Measurements from ENCODE around the gene SORL1-AS1.

The SORL1-AS1 gene

DNA sequence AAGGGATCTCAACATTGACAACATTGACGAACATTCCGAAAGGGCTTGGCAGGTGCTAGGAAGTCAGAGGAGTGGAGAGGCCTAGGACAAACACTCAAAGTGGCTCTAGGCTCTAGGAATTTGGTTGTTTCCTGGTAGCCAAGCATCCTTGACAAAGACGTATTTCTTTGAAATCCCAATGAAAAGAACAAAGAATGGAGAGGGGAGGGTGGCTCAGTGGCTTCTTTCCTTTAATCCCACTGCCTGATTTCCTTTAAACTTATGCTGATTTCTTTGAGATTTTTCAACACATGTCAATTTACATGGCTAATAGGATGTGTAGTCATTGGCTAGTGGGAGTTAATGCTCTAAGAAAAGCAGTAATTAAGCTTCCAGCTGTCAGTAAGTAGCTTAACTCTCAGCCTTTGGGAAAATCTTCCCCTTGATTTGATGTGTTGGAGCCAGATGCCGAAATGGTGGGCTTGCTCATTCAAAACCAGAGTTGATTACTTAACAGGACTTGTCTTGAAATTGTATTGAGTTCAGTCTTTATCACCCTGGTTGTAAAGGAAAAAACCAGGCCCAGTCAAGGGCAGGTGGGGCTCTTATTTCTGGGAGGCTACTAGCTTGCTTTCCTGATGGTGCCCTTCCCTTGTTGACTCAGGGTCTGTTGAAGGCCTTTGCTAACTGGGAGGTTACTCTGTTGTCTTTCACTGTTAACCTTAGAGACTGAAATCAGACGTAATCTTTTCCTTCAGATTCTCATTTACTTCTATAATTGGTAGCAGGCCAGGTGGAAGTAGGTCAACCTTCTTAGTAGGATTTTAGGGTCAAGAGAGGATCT, 44.6 kb upstream of the SORL1-AS1 start:
- Histone ChIP-seq H4K20me1 (ENCODE audit: insufficient read depth, low read length) (no peaks in the 10 kb centered on the region), H3K79me2 (ENCODE audit: insufficient read depth, low read length) (no peaks in the 10 kb centered on the region)
- TF ChIP-seq, protein P1, sequence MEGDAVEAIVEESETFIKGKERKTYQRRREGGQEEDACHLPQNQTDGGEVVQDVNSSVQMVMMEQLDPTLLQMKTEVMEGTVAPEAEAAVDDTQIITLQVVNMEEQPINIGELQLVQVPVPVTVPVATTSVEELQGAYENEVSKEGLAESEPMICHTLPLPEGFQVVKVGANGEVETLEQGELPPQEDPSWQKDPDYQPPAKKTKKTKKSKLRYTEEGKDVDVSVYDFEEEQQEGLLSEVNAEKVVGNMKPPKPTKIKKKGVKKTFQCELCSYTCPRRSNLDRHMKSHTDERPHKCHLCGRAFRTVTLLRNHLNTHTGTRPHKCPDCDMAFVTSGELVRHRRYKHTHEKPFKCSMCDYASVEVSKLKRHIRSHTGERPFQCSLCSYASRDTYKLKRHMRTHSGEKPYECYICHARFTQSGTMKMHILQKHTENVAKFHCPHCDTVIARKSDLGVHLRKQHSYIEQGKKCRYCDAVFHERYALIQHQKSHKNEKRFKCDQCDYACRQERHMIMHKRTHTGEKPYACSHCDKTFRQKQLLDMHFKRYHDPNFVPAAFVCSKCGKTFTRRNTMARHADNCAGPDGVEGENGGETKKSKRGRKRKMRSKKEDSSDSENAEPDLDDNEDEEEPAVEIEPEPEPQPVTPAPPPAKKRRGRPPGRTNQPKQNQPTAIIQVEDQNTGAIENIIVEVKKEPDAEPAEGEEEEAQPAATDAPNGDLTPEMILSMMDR (IDR thresholded peaks at IDR 0.05; ENCODE audit: extremely low read depth, low read depth, low read length): no peak

DNA sequence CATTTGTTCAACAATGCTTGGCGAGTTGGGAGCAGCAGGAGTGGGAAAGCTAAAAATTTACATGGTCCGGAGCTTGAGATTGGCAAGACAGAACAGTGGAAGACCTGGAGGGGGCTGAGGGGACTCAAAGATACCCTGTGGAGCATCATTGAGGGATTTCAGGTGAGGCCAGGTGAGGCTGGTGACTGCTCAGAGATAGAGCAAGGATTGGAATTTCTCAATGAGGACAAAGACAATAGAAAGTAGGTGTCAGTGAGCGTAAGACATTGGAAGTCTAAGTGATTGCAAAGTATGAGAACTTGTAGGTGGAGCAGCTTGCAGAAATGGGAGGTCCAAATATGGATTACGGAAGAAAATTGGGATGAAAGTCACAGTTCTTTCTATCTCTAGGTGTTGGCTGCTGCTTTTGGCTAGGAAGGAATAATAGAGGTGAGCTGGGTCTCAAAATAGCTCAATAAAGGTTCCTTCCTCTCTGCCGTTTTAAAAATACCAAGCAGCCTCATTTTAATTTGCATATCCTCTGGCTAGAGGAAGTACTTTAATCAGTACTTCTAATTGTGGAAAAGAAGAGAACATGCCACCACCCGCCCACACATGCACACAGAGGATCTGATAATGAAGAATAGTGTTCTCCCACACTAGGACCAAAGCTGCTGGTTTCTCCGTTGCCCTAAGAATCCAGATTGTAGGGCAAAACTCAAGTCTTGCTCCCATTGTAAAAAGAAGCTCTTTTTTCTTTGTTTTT, 41.8 kb upstream of the SORL1-AS1 start:
- Histone ChIP-seq H3K9me3 (ENCODE audit: low read depth, low read length) (no peaks in the 10 kb centered on the region), H4K20me1 (ENCODE audit: insufficient read depth, low read length) (no peaks in the 10 kb centered on the region), H3K27ac (ENCODE audit: low read depth, low read length) (no peak overlapping the region), H3K4me3 (ENCODE audit: insufficient read depth, low read length) (no peak overlapping the region), H3K4me2 (ENCODE audit: insufficient read depth, low read length) (no peak overlapping the region), H3K4me1 (ENCODE audit: insufficient read depth, low read length) (no peaks in the 10 kb centered on the region), H2AFZ (ENCODE audit: low read length) (no peak overlapping the region), H3K27me3 (ENCODE audit: insufficient read depth, low read length) (peaks cover 4% of the 10 kb centered on the region), H3K79me2 (ENCODE audit: insufficient read depth, low read length) (no peaks in the 10 kb centered on the region), H3K36me3 (ENCODE audit: insufficient read depth, low read length) (no peaks in the 10 kb centered on the region)
- no peak for DNase-seq (ENCODE audit: insufficient read length, low spot score, missing footprints)
- TF ChIP-seq, protein P1 (IDR thresholded peaks at IDR 0.05; ENCODE audit: extremely low read depth, low read depth, low read length): no peak

More for the DNA sequence above, 44.6 kb upstream of the SORL1-AS1 start:
- H3K4me1 ChIP-seq (ENCODE audit: insufficient read depth, low read length): no peaks in the 10 kb centered on the region
- no peaks in the 10 kb centered on the region for H3K36me3 ChIP-seq (ENCODE audit: insufficient read depth, low read length)
- H3K4me2 ChIP-seq (ENCODE audit: insufficient read depth, low read length): no peak overlapping the region
- peaks cover 4% of the 10 kb centered on the region for H3K27me3 ChIP-seq (ENCODE audit: insufficient read depth, low read length)
- DNase-seq (ENCODE audit: insufficient read length, low spot score, missing footprints): no peak
- H2AFZ ChIP-seq (ENCODE audit: low read length): no peak overlapping the region
- no peak overlapping the region for H3K27ac ChIP-seq (ENCODE audit: low read depth, low read length)
- no peaks in the 10 kb centered on the region for H3K9me3 ChIP-seq (ENCODE audit: low read depth, low read length)
- H3K4me3 ChIP-seq (ENCODE audit: insufficient read depth, low read length): no peak overlapping the region

DNA sequence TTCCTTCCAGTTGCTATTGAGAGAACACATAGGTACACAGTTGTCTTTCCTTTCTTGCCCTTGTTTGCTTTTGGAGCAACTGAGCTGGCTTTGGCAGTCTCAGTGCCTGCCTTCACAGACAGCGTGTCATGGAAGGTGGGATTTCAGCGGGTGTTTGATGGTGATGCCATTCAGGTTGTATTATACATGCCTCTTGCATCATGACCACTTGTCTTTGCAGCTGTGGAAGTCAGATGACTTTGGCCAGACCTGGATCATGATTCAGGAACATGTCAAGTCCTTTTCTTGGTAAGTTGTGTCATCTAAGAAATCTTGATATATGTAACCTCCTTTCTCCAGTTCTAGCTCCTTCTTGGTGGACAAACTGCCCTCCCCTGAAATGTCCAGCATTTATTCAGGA, 37.1 kb upstream of the SORL1-AS1 start:
- TF ChIP-seq, protein P1 (IDR thresholded peaks at IDR 0.05; ENCODE audit: extremely low read depth, low read depth, low read length): no peak
- no peaks in the 10 kb centered on the region for H4K20me1 ChIP-seq (ENCODE audit: insufficient read depth, low read length)
- H3K79me2 ChIP-seq (ENCODE audit: insufficient read depth, low read length): no peaks in the 10 kb centered on the region
- no peak for DNase-seq (ENCODE audit: insufficient read length, low spot score, missing footprints)
- no peaks in the 10 kb centered on the region for H3K36me3 ChIP-seq (ENCODE audit: insufficient read depth, low read length)
- H3K4me1 ChIP-seq (ENCODE audit: insufficient read depth, low read length): no peaks in the 10 kb centered on the region
- H3K27me3 ChIP-seq (ENCODE audit: insufficient read depth, low read length): peaks cover 4% of the 10 kb centered on the region
- H3K4me3 ChIP-seq (ENCODE audit: insufficient read depth, low read length): no peak overlapping the region
- H3K4me2 ChIP-seq (ENCODE audit: insufficient read depth, low read length): no peak overlapping the region
- H2AFZ ChIP-seq (ENCODE audit: low read length): no peak overlapping the region
- no peaks in the 10 kb centered on the region for H3K9me3 ChIP-seq (ENCODE audit: low read depth, low read length)
- H3K27ac ChIP-seq (ENCODE audit: low read depth, low read length): no peak overlapping the region

DNA sequence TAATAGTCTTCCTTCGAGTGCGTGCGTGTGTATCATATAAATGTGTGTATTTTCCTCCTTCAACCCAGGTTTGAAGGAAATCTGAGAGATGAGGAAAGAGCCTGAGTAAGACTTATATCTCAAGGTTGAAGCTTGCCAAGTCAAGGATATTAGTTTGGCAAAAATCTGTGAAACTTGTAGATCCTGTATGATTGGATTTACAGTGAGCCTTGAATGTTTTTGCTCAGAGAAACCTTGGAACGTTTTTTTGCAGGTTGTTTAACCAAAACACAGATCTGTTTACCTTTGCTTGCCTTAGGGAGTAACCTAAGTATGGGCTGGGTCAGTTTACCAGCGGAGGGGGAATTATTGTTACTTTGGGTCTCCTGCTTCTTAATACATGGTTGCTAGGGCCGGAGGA, 35.9 kb upstream of the SORL1-AS1 start:
- DNase-seq (ENCODE audit: insufficient read length, low spot score, missing footprints): no peak
- Histone ChIP-seq H3K27me3 (ENCODE audit: insufficient read depth, low read length) (no peaks in the 10 kb centered on the region), H3K27ac (ENCODE audit: low read depth, low read length) (no peak overlapping the region), H4K20me1 (ENCODE audit: insufficient read depth, low read length) (no peaks in the 10 kb centered on the region), H3K4me1 (ENCODE audit: insufficient read depth, low read length) (no peaks in the 10 kb centered on the region), H3K79me2 (ENCODE audit: insufficient read depth, low read length) (no peaks in the 10 kb centered on the region), H3K36me3 (ENCODE audit: insufficient read depth, low read length) (no peaks in the 10 kb centered on the region), H2AFZ (ENCODE audit: low read length) (no peak overlapping the region), H3K4me2 (ENCODE audit: insufficient read depth, low read length) (no peak overlapping the region), H3K9me3 (ENCODE audit: low read depth, low read length) (no peaks in the 10 kb centered on the region), H3K4me3 (ENCODE audit: insufficient read depth, low read length) (no peak overlapping the region)
- TF ChIP-seq, protein P1 (IDR thresholded peaks at IDR 0.05; ENCODE audit: extremely low read depth, low read depth, low read length): no peak

All from osteoblast (primary cell).